HEK293T (cell line): Measurements from ENCODE around the gene ARHGAP26.

ENCODE experiments used
- CTCF ChIA-PET: fragments of 350-600 bp; formaldehyde crosslinking; extraction: SDS; loops from one replicate; lab custom pipeline; 2021; ENCODE audit warnings: antibody characterized with exemption, inconsistent platforms; lab: Yijun Ruan, JAX
- POLR2A ChIA-PET: fragments of 350-600 bp; formaldehyde crosslinking; extraction: SDS; loops from one replicate; lab custom pipeline; 2020; ENCODE audit warnings: antibody characterized with exemption, inconsistent platforms; lab: Yijun Ruan, JAX
- DNase-seq: peaks from one replicate; pipeline ENCODE4 v3.0.0; 2012; ENCODE audit warnings: mixed read lengths; ENCODE audit errors: extremely low spot score
- ARNT ChIP-seq: fragments of 450-650 bp; IDR thresholded peaks from 2 replicates; pipeline ENCODE4 v1.6.1; 2017; ENCODE audit warnings: mild to moderate bottlenecking
- BHLHE40 ChIP-seq: fragments of 450-650 bp; IDR thresholded peaks from 2 replicates; pipeline ENCODE4 v1.6.1; 2016; ENCODE audit warnings: mild to moderate bottlenecking, moderate library complexity, borderline replicate concordance
- CTBP1 ChIP-seq: fragments of 450-650 bp; IDR thresholded peaks from 2 replicates; pipeline ENCODE4 v1.6.1; 2016; ENCODE audit warnings: borderline replicate concordance
- ELF4 ChIP-seq: fragments of 450-650 bp; IDR thresholded peaks from 2 replicates; pipeline ENCODE4 v1.6.1; 2017; ENCODE audit warnings: antibody characterized with exemption
- FOXA1 ChIP-seq: fragments of 450-650 bp; IDR thresholded peaks from 2 replicates; pipeline ENCODE4 v1.6.1; 2016; ENCODE audit warnings: mild to moderate bottlenecking
- FOXK2 ChIP-seq: fragments of 450-650 bp; IDR thresholded peaks from 2 replicates; pipeline ENCODE4 v1.6.1; 2016; ENCODE audit warnings: mild to moderate bottlenecking
- FOXM1 ChIP-seq: fragments of 450-650 bp; IDR thresholded peaks from 2 replicates; pipeline ENCODE4 v1.6.1; 2017; ENCODE audit warnings: mild to moderate bottlenecking, borderline replicate concordance
- HDGF ChIP-seq: fragments of 450-650 bp; IDR thresholded peaks from 2 replicates; pipeline ENCODE4 v1.6.1; 2017; ENCODE audit warnings: antibody characterized with exemption, borderline replicate concordance
- L3MBTL2 ChIP-seq: fragments of 450-650 bp; conservative IDR thresholded peaks from 2 replicates; pipeline ENCODE4 v1.6.1; 2016; ENCODE audit warnings: mild to moderate bottlenecking
- LEF1 ChIP-seq: fragments of 450-650 bp; IDR thresholded peaks from 2 replicates; pipeline ENCODE4 v1.6.1; 2017; ENCODE audit warnings: mild to moderate bottlenecking, borderline replicate concordance
- NFRKB ChIP-seq: fragments of 450-650 bp; IDR thresholded peaks from 2 replicates; pipeline ENCODE4 v1.6.1; 2016; ENCODE audit warnings: mild to moderate bottlenecking, moderate library complexity
- PKNOX1 ChIP-seq: fragments of 450-650 bp; IDR thresholded peaks from 2 replicates; pipeline ENCODE4 v1.6.1; 2016
- SP1 ChIP-seq: fragments of 450-650 bp; IDR thresholded peaks from 2 replicates; pipeline ENCODE4 v1.6.1; 2017
- SUZ12 ChIP-seq: fragments of 450-650 bp; IDR thresholded peaks from 2 replicates; pipeline ENCODE4 v1.6.1; 2016; ENCODE audit warnings: mild to moderate bottlenecking
- TARDBP ChIP-seq: fragments of 450-650 bp; IDR thresholded peaks from 2 replicates; pipeline ENCODE4 v1.6.1; 2016
- ZNF384 ChIP-seq: fragments of 450-650 bp; IDR thresholded peaks from 2 replicates; pipeline ENCODE4 v1.6.1; 2016

ARHGAP26 gene

GRCh38 chr5:143078971-143079370 lies 308.8 kb downstream of the ARHGAP26 start:
- DNase-seq = no peak
- ChIA-PET CTCF (no interaction called here), POLR2A (interaction anchor here (1.3 kb wide), 1 partner anchor 325 kb away, joined by 4 read pairs; the partner anchor contains the start of gene NR3C1)
- TF ChIP-seq HDGF (no peak), FOXM1 (no peak), ELF4 (no peak), FOXK2 (no peak), SP1 (no peak), PKNOX1 (no peak), ARNT (no peak), FOXA1 (no peak), NFRKB (no peak), SUZ12 (no peak), L3MBTL2 (no peak), BHLHE40 (no peak), ZNF384 (no peak), TARDBP (no peak), CTBP1 (no peak), LEF1 (no peak)

GRCh38 chr5:143080407-143080806 lies 310.2 kb downstream of the ARHGAP26 start:
- ChIA-PET POLR2A (interaction anchor here (1.6 kb wide), 1 partner anchor 11 kb away, joined by 6 read pairs; no protein-coding TSS in a partner anchor), CTCF (no interaction called here)
- DNase-seq = no peak
- TF ChIP-seq BHLHE40 = no peak
- no peak for TF ChIP-seq SUZ12
- no peak for TF ChIP-seq ZNF384
- no peak for TF ChIP-seq ELF4
- no peak for TF ChIP-seq CTBP1
- TF ChIP-seq SP1 = no peak
- TF ChIP-seq HDGF = no peak
- TF ChIP-seq NFRKB = no peak
- TF ChIP-seq FOXK2 = no peak
- TF ChIP-seq L3MBTL2 = no peak

GRCh38 chr5:143080982-143081381 lies 310.8 kb downstream of the ARHGAP26 start:
- no peak for DNase-seq
- ChIA-PET POLR2A (interaction anchor here (1.6 kb wide), 1 partner anchor 12 kb away, joined by 6 read pairs; no protein-coding TSS in a partner anchor), CTCF (no interaction called here)
- TF ChIP-seq NFRKB (no peak), FOXK2 (no peak), SUZ12 (no peak), ZNF384 (no peak), PKNOX1 (no peak), FOXA1 (no peak), ARNT (no peak), LEF1 (no peak), BHLHE40 (no peak), TARDBP (no peak), HDGF (no peak), FOXM1 (no peak), L3MBTL2 (no peak), SP1 (no peak), ELF4 (no peak), CTBP1 (no peak)

- no peak for DNase-seq
- ChIA-PET CTCF (interaction anchor here (0.5 kb wide), 1 partner anchor 155 kb away, joined by 3 read pairs; no protein-coding TSS in a partner anchor), POLR2A (no interaction called here)
- no peak for TF ChIP-seq CTBP1
- TF ChIP-seq SUZ12 = no peak
- TF ChIP-seq ELF4 = no peak
- TF ChIP-seq LEF1 = no peak
- no peak for TF ChIP-seq PKNOX1
- TF ChIP-seq ARNT = no peak
- no peak for TF ChIP-seq HDGF
- no peak for TF ChIP-seq BHLHE40
- no peak for TF ChIP-seq ZNF384
- TF ChIP-seq NFRKB = no peak
- no peak for TF ChIP-seq L3MBTL2
- TF ChIP-seq SP1 = no peak
- TF ChIP-seq FOXM1 = no peak
These were observed 312.8 kb downstream of the ARHGAP26 start for GRCh38 chr5:143083006-143083405.

- POLR2A ChIA-PET = no interaction called here
- CTCF ChIA-PET = interaction anchor here (0.7 kb wide), 1 partner anchor 13 kb away, joined by 5 read pairs; no protein-coding TSS in a partner anchor
These were observed 314.2 kb downstream of the ARHGAP26 start for GRCh38 chr5:143084407-143084806.

More at GRCh38 chr5:143084407-143084806, 314.2 kb downstream of the ARHGAP26 start:
- no peak for TF ChIP-seq FOXK2
- no peak for TF ChIP-seq HDGF
- no peak for TF ChIP-seq ZNF384
- TF ChIP-seq CTBP1 = no peak
- no peak for TF ChIP-seq ARNT
- TF ChIP-seq NFRKB = no peak
- no peak for DNase-seq
